T-helper 17 cell (primary cell): ENCODE data around the gene ANTXRL. TPM values are rescaled to one million over a fixed set of nuclear protein-coding genes. Genes with fewer than 3 reads are reported as not detected.
"Not testable (repeated sequence)": the region's sequence is repeated elsewhere in the genome, so short reads cannot be mapped to it uniquely, and the experiment has no call there.

Source experiments
- ATAC-seq: fragments of 150-1000 bp; cut with Tn5 transposase; 2 replicates; pipeline ENCODE4 v1.10.0; 2021; ENCODE audit warnings: mild to moderate bottlenecking, moderate library complexity
- DNase-seq, 3 donors: peaks; one replicate each; pipeline versions ENCODE4 v3.0.0 to v3.0.0-alpha.2; 2020 to 2021
- H3K9me3 ChIP-seq: one replicate; pipeline ENCODE4 v1.7.0; 2013; ENCODE audit warnings: low read length, mild to moderate bottlenecking; ENCODE audit not compliant: control insufficient read depth, poor library complexity, severe bottlenecking
- H3K27ac Mint-ChIP-seq: one replicate; pipeline ENCODE4 v1.8.0; 2022; ENCODE audit warnings: mild to moderate bottlenecking, moderate library complexity, mixed read lengths
- H3K27me3 Mint-ChIP-seq: one replicate; pipeline ENCODE4 v1.8.0; 2022; ENCODE audit warnings: mixed read lengths
- H3K36me3 Mint-ChIP-seq: one replicate; pipeline ENCODE4 v1.8.0; 2022; ENCODE audit warnings: low read depth, mixed read lengths
- H3K4me1 Mint-ChIP-seq: one replicate; pipeline ENCODE4 v1.8.0; 2022; ENCODE audit warnings: mild to moderate bottlenecking, mixed read lengths
- H3K4me3 Mint-ChIP-seq: one replicate; pipeline ENCODE4 v1.8.0; 2022; ENCODE audit warnings: mild to moderate bottlenecking, moderate library complexity, mixed read lengths
- total RNA-seq, 4 donors: library from RNA in 2 of 4; stranded (reverse) in 2 of 4; gene quantifications; one replicate each; pipeline ENCODE4 v1.2.3 and lab custom pipeline; 2022 to 2026

Gene ANTXRL
- total RNA-seq, 2 donors from 2014 or later: not detected

DNA sequence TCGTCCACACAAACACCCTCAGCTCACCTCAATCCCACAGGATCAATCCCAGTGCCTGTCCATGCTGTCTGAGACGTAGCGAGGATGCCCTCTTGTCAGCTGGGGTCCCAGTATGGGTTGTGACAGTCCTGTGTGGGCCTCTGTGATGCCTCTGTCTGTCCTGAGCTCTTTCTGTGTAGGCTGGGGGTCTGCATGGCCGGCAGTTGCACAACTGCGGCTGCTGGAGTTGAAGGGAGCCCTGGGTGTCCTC, 12.4 kb downstream of the ANTXRL start:
- Mint-ChIP-seq H3K27ac (peak overlapping the region; percentile 81), H3K4me3 (peak overlapping the region; percentile 50), H3K27me3 (peaks cover 8% of the 10 kb centered on the region), H3K4me1 (peaks cover 23% of the 10 kb centered on the region), H3K36me3 (peaks cover 4% of the 10 kb centered on the region)
- ATAC-seq (no peak), DNase-seq (no peak)
- no peaks in the 10 kb centered on the region for H3K9me3 ChIP-seq

DNA sequence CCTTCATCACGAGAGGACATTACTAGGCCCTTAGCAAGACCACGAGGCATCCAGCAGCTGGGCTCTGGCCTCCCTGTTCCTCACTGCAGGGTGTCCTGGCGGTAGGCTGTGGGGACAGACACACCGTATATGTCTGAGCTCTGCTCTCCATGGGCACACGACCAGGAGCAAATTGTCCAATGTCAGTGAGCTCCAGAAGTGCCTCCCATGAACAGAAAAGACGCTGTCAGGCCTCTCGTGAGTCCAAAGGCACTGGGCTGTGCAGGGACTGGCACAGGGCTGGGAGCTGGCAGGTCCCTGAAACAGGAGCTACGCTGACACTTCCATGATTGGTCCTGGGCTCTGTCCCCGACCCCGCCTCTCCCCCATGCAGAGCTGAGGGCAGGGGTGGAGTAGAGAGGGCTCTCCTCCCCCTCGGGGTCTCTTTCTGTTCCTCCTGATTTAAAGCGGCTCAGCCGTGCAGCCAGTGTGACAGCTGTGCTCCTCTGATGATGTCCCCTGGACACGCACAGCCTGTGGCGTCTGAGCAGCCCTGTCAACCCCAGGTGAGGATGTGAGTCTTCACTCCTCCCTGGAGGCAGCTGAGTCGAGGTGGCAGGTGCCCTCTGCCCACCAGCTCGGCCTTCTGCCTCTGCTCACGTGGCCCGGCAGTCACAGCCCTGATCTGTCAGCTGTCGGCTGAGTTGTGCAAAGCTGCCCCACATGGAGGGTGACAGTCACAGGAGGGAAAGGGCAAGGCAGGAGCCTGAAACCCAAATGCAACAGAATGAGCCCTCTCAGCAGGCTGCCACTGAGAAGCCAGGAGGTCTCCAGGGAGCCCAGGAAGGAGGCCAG, 13.0 kb downstream of the ANTXRL start:
- peak overlapping the region; percentile 50 for H3K4me3 Mint-ChIP-seq
- DNase-seq: no peak

DNA sequence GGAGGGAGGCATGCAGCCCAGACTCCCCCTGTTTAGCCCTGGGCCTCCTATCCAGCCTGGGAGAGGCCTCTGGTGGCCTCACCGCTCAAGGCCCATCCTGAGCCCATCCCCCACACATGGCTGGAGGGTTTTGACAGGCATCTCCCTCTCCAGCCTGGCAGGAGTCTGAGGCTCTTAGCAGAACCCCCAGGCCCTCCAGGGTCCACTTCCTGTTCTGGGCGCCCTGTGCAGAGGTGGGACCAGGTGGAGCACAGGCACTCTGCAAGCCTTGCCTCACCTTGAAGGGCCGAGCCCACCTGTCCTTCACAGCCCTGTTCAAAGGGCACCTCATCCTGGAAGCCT, 13.5 kb downstream of the ANTXRL start:
- ATAC-seq, H3K36me3 Mint-ChIP-seq, H3K27me3 Mint-ChIP-seq, DNase-seq, H3K4me3 Mint-ChIP-seq, H3K9me3 ChIP-seq, H3K27ac Mint-ChIP-seq: not testable (repeated sequence)
- H3K4me1 Mint-ChIP-seq: peaks cover 23% of the 10 kb centered on the region

More for the DNA sequence above, 13.0 kb downstream of the ANTXRL start:
- H3K4me1 Mint-ChIP-seq: peaks cover 23% of the 10 kb centered on the region
- no peak for ATAC-seq
- H3K27ac Mint-ChIP-seq: peak overlapping the region; percentile 81
- peaks cover 4% of the 10 kb centered on the region for H3K36me3 Mint-ChIP-seq
- peaks cover 8% of the 10 kb centered on the region for H3K27me3 Mint-ChIP-seq
- no peaks in the 10 kb centered on the region for H3K9me3 ChIP-seq

DNA sequence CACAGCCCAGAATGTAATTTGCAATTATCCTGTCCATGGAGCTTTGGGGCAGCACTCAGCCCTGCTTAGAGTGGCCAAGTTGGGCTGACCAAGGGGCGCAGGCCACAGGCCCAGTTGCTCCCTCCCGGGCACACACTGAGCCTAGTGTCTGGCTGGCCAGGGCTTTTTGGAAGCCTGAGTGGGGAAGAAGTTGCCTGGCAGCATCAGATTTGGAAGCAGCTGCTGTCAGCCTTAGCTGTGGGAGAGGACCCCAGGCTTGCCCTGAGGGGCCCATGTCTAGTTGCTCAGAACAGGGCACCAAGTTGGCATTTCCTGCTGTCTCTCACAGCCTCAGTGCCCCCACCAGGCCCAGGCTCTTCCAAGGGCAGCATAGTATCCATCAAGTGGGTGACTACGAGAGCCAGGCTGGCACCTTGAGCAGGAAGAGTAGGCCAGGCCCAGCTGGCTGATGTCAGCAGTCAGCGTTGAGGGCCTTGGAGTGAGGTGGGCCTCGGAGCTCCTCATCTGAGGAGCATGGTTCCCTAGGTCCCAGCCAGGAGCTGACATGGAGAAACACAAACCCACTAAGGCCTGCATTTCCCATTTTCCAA, 14.4 kb downstream of the ANTXRL start:
- Mint-ChIP-seq H3K36me3 (peaks cover 4% of the 10 kb centered on the region), H3K4me1 (peaks cover 23% of the 10 kb centered on the region), H3K4me3 (no peak overlapping the region), H3K27me3 (peaks cover 12% of the 10 kb centered on the region), H3K27ac (no peak overlapping the region)
- H3K9me3 ChIP-seq: no peaks in the 10 kb centered on the region
- ATAC-seq (no peak), DNase-seq (no peak)

DNA sequence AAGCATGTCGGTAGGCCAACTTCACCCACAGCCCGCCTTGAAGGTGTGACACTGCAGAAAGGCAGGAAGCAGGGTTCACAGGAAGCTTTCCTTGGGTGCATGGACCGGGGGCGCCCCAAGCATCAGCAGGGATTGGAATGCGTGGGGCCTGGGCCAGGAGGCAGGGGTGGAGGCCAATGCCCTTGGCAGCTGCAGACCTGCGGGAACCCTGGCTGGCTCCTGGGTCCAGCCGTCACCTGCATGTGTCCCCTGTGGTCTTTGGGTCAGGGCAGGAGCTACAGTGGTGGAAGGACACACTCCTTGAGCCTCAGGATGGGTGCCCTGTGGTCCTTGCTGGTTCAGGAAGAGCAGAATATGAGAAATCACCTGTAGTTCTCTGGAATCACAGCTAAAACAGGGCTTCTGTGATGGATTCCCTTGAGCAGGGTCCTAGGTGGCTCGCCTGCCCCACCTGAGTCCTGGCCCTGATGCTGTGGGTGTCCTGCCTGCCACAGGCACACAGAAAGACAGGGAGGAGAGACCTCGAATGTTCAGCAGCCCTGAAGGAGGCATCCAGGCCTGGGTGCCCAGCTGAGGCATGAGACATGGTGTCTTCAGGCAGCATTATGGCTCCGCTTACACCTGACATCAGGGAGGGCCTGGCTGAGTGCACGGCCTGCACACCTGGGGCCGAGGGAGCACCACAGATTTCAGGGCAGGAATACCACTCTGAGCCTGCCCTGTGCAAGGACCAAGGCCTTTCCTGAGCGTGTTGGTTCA, 15.1 kb downstream of the ANTXRL start:
- no peak overlapping the region for H3K4me3 Mint-ChIP-seq
- no peak overlapping the region for H3K27ac Mint-ChIP-seq
- DNase-seq: no peak
- ATAC-seq: no peak
- H3K9me3 ChIP-seq: no peaks in the 10 kb centered on the region
- peaks cover 23% of the 10 kb centered on the region for H3K4me1 Mint-ChIP-seq
- H3K36me3 Mint-ChIP-seq: peaks cover 4% of the 10 kb centered on the region
- H3K27me3 Mint-ChIP-seq: peaks cover 16% of the 10 kb centered on the region

DNA sequence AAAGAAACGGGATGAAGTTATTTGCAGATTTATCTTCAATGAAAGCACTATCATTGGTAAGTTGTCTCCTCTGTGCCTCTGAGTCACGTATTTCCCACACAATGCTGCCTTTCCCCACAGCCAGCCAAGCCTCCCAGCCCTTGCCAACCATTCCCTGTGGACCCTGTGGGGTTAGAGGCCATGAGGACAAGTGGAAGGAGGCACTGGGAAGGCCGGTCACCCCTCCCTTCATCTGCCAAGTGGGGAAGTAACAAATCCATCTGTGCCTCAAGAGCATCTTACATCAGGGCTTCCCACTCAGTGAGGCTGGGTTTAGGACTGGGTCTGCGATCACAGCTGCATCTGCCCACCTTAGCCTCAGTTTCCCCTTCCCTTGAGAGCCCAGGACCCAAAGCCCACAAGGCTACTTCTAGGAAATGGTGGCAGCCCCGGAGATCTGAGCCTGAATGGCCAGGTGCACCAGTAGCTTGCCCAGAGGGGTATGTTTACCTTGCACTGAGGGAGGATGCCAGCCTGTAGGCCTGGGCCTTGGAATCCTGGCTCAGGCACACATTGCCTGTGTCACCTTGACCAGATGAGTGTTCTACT, 16.1 kb downstream of the ANTXRL start:
- ATAC-seq, H3K9me3 ChIP-seq, H3K4me3 Mint-ChIP-seq, H3K27ac Mint-ChIP-seq, DNase-seq, H3K36me3 Mint-ChIP-seq: not testable (repeated sequence)
- Mint-ChIP-seq H3K27me3 (peaks cover 14% of the 10 kb centered on the region), H3K4me1 (peaks cover 22% of the 10 kb centered on the region)

DNA sequence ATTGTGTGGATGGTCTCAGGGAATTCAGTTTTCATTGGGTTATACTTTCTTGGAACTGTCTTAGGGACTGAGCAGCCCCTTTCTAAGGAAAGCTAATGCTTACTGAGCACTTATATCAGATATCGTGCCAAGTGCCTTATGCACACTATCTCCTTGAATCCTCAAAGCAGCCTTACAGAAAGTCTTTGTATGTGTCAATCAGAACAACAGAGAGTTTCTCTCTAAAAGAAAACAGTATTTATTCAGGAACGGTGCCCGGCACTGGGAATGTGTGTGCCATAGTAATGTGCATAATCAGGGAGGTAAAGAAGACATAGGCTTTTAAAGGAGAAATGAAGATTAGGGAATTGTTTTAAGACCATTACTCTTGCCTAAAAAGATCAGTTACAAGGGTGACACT, 17.3 kb downstream of the ANTXRL start:
- peaks cover 8% of the 10 kb centered on the region for H3K27me3 Mint-ChIP-seq
- no peaks in the 10 kb centered on the region for H3K9me3 ChIP-seq
- H3K27ac Mint-ChIP-seq: peak overlapping the region; percentile 32
- DNase-seq: no peak
- H3K36me3 Mint-ChIP-seq: no peaks in the 10 kb centered on the region
- H3K4me1 Mint-ChIP-seq: peaks cover 10% of the 10 kb centered on the region
- no peak for ATAC-seq
- no peak overlapping the region for H3K4me3 Mint-ChIP-seq

DNA sequence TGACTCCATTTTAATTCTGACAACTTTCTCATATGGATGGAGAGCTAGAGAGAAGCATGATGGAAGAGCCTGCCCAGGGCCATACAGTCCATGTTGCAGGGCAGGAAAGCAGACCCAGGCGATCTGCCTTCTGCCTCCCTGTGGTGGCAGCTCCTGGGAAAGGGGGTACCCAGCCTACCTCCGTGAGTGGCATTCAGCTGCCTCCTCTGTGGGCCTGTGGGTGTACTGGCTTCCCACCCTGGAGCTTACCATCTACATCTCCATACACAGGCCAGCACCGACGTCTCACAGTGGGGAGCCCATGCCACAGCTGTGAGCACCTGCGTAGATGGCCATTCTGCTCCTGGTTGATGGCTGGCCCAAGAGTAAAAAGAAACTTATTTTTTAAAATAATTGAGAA, 17.9 kb downstream of the ANTXRL start:
- not testable (repeated sequence) for H3K27ac Mint-ChIP-seq, DNase-seq, H3K4me3 Mint-ChIP-seq, H3K4me1 Mint-ChIP-seq, H3K9me3 ChIP-seq, H3K27me3 Mint-ChIP-seq, ATAC-seq, H3K36me3 Mint-ChIP-seq

DNA sequence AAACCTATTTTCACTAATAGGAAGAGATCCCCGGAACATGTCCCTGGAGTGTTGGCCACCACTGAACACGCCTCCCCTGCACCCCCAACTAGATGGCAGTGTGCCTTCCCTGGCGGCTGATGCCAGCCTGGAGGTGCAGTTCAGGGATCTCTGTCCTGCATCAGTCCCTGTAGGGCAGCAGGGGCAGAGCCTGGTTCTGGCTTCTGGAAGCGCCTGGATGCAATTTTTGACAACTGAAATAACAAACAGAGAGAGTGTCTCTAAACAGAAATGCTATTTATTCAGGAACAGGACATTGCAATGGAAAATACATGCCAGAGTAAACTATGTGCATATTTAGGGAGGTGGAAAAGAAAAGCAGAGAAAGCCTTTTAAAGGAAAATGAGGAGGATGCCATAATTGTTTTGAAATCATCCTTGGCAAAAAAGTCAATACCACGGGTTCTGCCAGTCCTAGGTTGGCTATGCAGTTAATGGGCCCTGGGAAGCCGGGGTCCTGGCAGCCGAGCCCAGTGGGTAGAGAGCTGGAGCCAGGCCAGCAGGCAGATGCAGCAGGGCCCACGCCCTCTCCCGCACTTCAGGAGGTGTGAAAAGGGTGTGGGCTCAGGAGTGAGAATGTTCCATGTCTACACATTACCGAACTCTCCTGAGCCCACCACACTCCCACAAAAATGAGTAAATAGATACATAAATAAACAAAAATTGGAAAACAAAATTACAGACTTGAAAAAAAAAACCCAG, 18.5 kb downstream of the ANTXRL start:
- no peaks in the 10 kb centered on the region for H3K36me3 Mint-ChIP-seq
- H3K9me3 ChIP-seq: no peaks in the 10 kb centered on the region
- H3K27ac Mint-ChIP-seq: no peak overlapping the region
- peaks cover 3% of the 10 kb centered on the region for H3K4me1 Mint-ChIP-seq
- peaks cover 12% of the 10 kb centered on the region for H3K27me3 Mint-ChIP-seq
- no peak overlapping the region for H3K4me3 Mint-ChIP-seq
- DNase-seq (no peak), ATAC-seq (no peak)

DNA sequence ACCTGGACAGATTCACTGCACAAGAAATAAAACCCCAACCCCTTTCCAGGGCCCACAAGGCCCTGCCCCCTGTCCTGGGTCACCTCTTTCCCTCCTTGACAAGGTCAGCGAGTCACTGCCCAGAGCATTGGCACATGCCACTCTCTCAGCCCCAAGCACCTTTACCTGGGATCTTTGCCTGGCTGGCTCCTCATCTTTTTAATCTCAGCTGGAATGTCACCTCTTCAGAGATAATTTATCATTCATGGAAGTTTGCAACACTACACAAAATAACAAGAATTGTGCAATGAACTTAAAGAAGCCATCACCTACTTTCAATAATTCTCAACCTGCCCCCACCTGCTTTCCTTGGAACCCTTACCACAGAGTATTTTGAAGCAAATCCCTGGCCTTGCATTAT, 19.2 kb downstream of the ANTXRL start:
- no peaks in the 10 kb centered on the region for H3K9me3 ChIP-seq
- peaks cover 12% of the 10 kb centered on the region for H3K27me3 Mint-ChIP-seq
- DNase-seq: no peak
- H3K4me1 Mint-ChIP-seq: no peaks in the 10 kb centered on the region
- no peak for ATAC-seq
- no peaks in the 10 kb centered on the region for H3K36me3 Mint-ChIP-seq
- no peak overlapping the region for H3K4me3 Mint-ChIP-seq
- no peak overlapping the region for H3K27ac Mint-ChIP-seq

DNA sequence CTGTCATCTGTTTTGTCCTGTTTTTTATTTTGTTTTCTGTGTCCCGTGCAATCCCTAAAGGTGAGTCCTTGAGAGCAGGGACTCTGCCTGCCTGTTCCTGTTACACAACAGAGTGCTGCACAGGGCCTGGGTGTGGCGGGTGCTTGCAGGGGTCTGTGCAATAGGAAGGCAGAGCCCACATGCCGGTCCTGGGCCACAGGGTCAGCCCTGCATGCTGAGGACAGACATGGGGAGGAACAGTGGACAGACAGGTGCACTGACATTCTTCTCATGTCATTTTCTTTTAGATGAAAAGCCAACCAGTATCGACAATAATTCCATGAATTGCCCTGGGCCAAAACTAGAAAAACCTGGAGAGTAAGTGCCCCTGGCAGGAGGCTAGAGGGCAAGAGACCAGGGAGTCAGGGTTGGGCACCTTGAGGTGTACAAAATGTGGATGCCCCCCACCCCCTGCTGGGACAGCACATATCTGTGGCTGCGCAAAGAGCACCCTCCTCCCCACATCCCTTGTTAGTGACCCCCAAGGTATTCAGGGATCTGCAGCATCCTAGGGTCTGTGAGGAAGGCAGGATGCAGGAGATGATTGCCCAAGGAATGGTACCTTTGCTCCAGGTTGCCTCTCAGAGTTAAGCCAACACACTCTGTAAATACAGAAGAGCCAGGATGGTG, 19.9 kb downstream of the ANTXRL start:
- H3K9me3 ChIP-seq: no peaks in the 10 kb centered on the region
- Mint-ChIP-seq H3K4me3 (peak overlapping the region; percentile 60), H3K4me1 (no peaks in the 10 kb centered on the region), H3K27ac (no peak overlapping the region), H3K36me3 (no peaks in the 10 kb centered on the region), H3K27me3 (peaks cover 12% of the 10 kb centered on the region)
- ATAC-seq (no peak), DNase-seq (no peak)

DNA sequence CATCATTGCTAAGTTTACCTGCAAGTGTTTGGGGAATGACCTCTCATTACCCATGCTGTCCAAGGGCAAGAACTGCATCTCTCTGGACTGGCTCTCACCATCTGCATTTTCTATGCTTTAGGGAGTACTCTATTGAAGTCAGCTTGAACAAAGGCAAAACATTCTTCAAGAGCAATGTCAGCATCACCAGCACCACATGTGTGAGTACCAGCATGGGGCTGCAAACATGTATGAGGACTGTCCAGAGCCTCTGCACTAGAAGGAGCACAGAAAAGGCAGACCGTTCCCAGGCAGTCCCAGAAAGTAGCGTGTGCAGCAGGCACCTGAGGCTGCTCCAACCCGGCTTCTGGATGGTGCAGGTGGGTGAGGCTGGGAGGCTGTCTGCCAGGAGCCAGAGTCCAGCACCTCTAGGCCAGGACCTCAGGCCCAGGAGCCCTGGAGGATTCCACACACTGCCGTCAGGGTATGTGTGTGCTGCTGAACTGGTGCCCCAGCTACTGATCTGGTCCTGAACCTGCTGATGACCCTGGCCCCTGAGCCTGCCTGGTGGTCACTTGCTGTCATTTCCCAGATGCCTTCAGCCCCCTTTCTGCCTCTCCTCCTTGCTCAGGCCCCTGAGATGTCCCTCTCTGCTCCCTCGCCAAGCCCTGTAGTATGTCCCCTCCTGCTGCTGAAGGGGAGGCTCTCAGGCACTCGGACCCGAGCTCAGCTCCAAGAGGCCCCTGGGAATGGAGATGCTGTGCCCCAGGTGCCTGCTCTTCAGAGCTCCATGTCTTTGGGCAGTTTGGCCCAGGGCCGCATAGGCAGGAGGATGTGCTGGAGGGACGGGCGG, 20.7 kb downstream of the ANTXRL start:
- no peak for DNase-seq
- H3K9me3 ChIP-seq: no peaks in the 10 kb centered on the region
- no peaks in the 10 kb centered on the region for H3K4me1 Mint-ChIP-seq
- H3K4me3 Mint-ChIP-seq: no peak overlapping the region
- no peak for ATAC-seq
- H3K27ac Mint-ChIP-seq: no peak overlapping the region
- H3K36me3 Mint-ChIP-seq: no peaks in the 10 kb centered on the region
- peaks cover 12% of the 10 kb centered on the region for H3K27me3 Mint-ChIP-seq
